GM19238 (cell line): ENCODE measurements around the gene MRPL36.
"Not testable (repeated sequence)": the region's sequence is repeated elsewhere in the genome, so short reads cannot be mapped to it uniquely, and the experiment has no call there.

Source experiments
- DNase-seq: peaks from one replicate; pipeline ENCODE4 v3.0.0; 2011; ENCODE audit warnings: low spot score; ENCODE audit not compliant: insufficient read length

Gene MRPL36

GRCh38 chr5:1797103-1797800 lies 2.4 kb downstream of the MRPL36 start:
- no peak for DNase-seq

GRCh38 chr5:1796371-1797102 lies 3.1 kb downstream of the MRPL36 start:
- no peak for DNase-seq

- no peak for DNase-seq
Observed at GRCh38 chr5:1795931-1796330, 3.7 kb downstream of the MRPL36 start.

GRCh38 chr5:1795506-1795905 lies 4.1 kb downstream of the MRPL36 start:
- DNase-seq: no peak

GRCh38 chr5:1794901-1795290 lies 4.7 kb downstream of the MRPL36 start:
- no peak for DNase-seq

GRCh38 chr5:1793966-1794900 lies 5.4 kb downstream of the MRPL36 start:
- DNase-seq: no peak

- no peak for DNase-seq
Observed at GRCh38 chr5:1793301-1793740, 6.3 kb downstream of the MRPL36 start.

GRCh38 chr5:1792842-1793266 lies 6.8 kb downstream of the MRPL36 start:
- DNase-seq: peak; percentile 79

- no peak for DNase-seq
Observed at GRCh38 chr5:1791176-1791575, 8.5 kb downstream of the MRPL36 start.

- DNase-seq: no peak
Observed at GRCh38 chr5:1789834-1790471, 9.7 kb downstream of the MRPL36 start.

GRCh38 chr5:1789438-1789833 lies 10.2 kb downstream of the MRPL36 start:
- DNase-seq: not testable (repeated sequence)

GRCh38 chr5:1788828-1789227 lies 10.8 kb downstream of the MRPL36 start:
- DNase-seq: no peak

- no peak for DNase-seq
Observed at GRCh38 chr5:1788200-1788599, 11.4 kb downstream of the MRPL36 start.

GRCh38 chr5:1787472-1788047 lies 12.1 kb downstream of the MRPL36 start:
- no peak for DNase-seq

- no peak for DNase-seq
Observed at GRCh38 chr5:1786621-1787471, 12.8 kb downstream of the MRPL36 start.

GRCh38 chr5:1785984-1786383 lies 13.7 kb downstream of the MRPL36 start:
- no peak for DNase-seq

GRCh38 chr5:1785062-1785461 lies 14.6 kb downstream of the MRPL36 start:
- DNase-seq: no peak

GRCh38 chr5:1784197-1785050 lies 15.2 kb downstream of the MRPL36 start:
- no peak for DNase-seq

- DNase-seq: peak; percentile 68
Observed at GRCh38 chr5:1783216-1783554, 16.5 kb downstream of the MRPL36 start.
